IMR-90 (cell line): ENCODE measurements around the gene TRIM13. TPM values are rescaled to one million over a fixed set of nuclear protein-coding genes. Genes with fewer than 3 reads are reported as not detected.

Source experiments
- ATAC-seq: fragments of 200-7000 bp; cut with Tn5 transposase; 2 replicates; pipeline ENCODE4 v1.9.1; 2020; ENCODE audit warnings: low read depth, mild to moderate bottlenecking, moderate library complexity
- BruUV-seq: library from RNA; stranded (reverse); fragments of 400-500 nt; replicated peaks from 2 replicates; lab custom pipeline; 2021; lab: Mats Ljungman, UMichigan
- CTCF ChIA-PET: fragments of 300-600 bp; formaldehyde crosslinking; extraction: SDS; loops from one replicate; lab custom pipeline; 2021; ENCODE audit warnings: antibody characterized with exemption; lab: Yijun Ruan, JAX
- POLR2A ChIA-PET: fragments of 300-600 bp; sonication (Branson Sonifier 250); formaldehyde crosslinking; loops from one replicate; lab custom pipeline; 2022; ENCODE audit warnings: antibody characterized with exemption; ENCODE audit not compliant: unreplicated experiment; lab: Charles Lee
- DNase-seq: peaks from one replicate; pipeline ENCODE4 v3.0.0; 2013
- H2AFZ ChIP-seq: replicated peaks from 2 replicates; pipeline ENCODE3; 2013; ENCODE audit warnings: low read length, mild to moderate bottlenecking; ENCODE audit not compliant: poor library complexity
- H2AK5ac ChIP-seq: 2 replicates; pipeline ENCODE4 v1.6.1; 2013; ENCODE audit warnings: low read depth, low read length, inconsistent platforms
- H2AK9ac ChIP-seq: replicated peaks from 2 replicates; pipeline ENCODE3; 2013; ENCODE audit warnings: mild to moderate bottlenecking, low read depth, low read length, moderate library complexity; ENCODE audit not compliant: poor library complexity
- H2BK120ac ChIP-seq: 2 replicates; pipeline ENCODE4 v1.6.1; 2013; ENCODE audit warnings: low read depth, low read length, inconsistent platforms
- H2BK15ac ChIP-seq: 3 replicates; pipeline ENCODE4 v1.6.1; 2013; ENCODE audit warnings: low read depth, low read length, inconsistent platforms
- H2BK20ac ChIP-seq: 2 replicates; pipeline ENCODE4 v1.6.1; 2013; ENCODE audit warnings: low read depth, mild to moderate bottlenecking, inconsistent platforms, low read length, moderate library complexity
- H2BK5ac ChIP-seq: 2 replicates; pipeline ENCODE4 v1.6.1; 2013; ENCODE audit warnings: mild to moderate bottlenecking, low read depth, low read length, inconsistent platforms; ENCODE audit not compliant: poor library complexity, severe bottlenecking
- H3K14ac ChIP-seq: replicated peaks from 2 replicates; pipeline ENCODE4 v1.6.1; 2013; ENCODE audit warnings: low read depth, low read length, inconsistent platforms
- H3K18ac ChIP-seq: 2 replicates; pipeline ENCODE4 v1.6.1; 2013; ENCODE audit warnings: low read depth, low read length, control low read depth
- H3K23ac ChIP-seq: 2 replicates; pipeline ENCODE4 v1.6.1; 2013; ENCODE audit warnings: low read depth, low read length, inconsistent platforms
- H3K27ac ChIP-seq: 2 replicates; pipeline ENCODE4 v1.5.1; 2013; ENCODE audit warnings: mild to moderate bottlenecking, control low read depth, low read length; ENCODE audit not compliant: insufficient read depth
- H3K27me3 ChIP-seq: 2 replicates; pipeline ENCODE4 v1.6.1; 2013; ENCODE audit warnings: low read length; ENCODE audit not compliant: control insufficient read depth, insufficient read depth
- H3K36me3 ChIP-seq: 2 replicates; pipeline ENCODE4 v1.6.1; 2013; ENCODE audit warnings: low read length, mixed read lengths; ENCODE audit not compliant: control insufficient read depth, insufficient read depth
- H3K4ac ChIP-seq: 2 replicates; pipeline ENCODE4 v1.6.1; 2013; ENCODE audit warnings: low read depth, low read length, inconsistent platforms
- H3K4me1 ChIP-seq: 2 replicates; pipeline ENCODE4 v1.6.1; 2013; ENCODE audit warnings: low read length, mixed read lengths; ENCODE audit not compliant: control insufficient read depth, insufficient read depth
- H3K4me2 ChIP-seq: 2 replicates; pipeline ENCODE4 v1.6.1; 2013; ENCODE audit warnings: low read depth, mild to moderate bottlenecking, control low read depth, low read length, moderate library complexity
- H3K4me3 ChIP-seq: 2 replicates; pipeline ENCODE4 v1.5.1; 2013; ENCODE audit warnings: low read depth, mild to moderate bottlenecking, control low read depth, low read length, moderate library complexity; ENCODE audit not compliant: insufficient read depth
- H3K56ac ChIP-seq: 2 replicates; pipeline ENCODE4 v1.6.1; 2013; ENCODE audit warnings: low read length, inconsistent platforms; ENCODE audit not compliant: insufficient read depth; ENCODE audit errors: extremely low read depth
- H3K79me1 ChIP-seq, 2 experiments: 2 replicates each; pipeline ENCODE4 v1.6.1; 2013; ENCODE audit warnings: low read length in 2 of 2, inconsistent platforms in 1 of 2, low read depth in 1 of 2
- H3K9ac ChIP-seq: 2 replicates; pipeline ENCODE4 v1.6.1; 2013; ENCODE audit warnings: low read depth, low read length, control low read depth
- H3K9me1 ChIP-seq: 2 replicates; pipeline ENCODE4 v1.6.1; 2013; ENCODE audit warnings: low read length, inconsistent platforms; ENCODE audit not compliant: insufficient read depth
- H3K9me3 ChIP-seq: 2 replicates; pipeline ENCODE4 v1.6.1; 2013; ENCODE audit warnings: low read length; ENCODE audit not compliant: control insufficient read depth, insufficient read depth
- H4K20me1 ChIP-seq: 2 replicates; pipeline ENCODE4 v1.6.1; 2013; ENCODE audit warnings: low read length, inconsistent platforms; ENCODE audit not compliant: insufficient read depth
- H4K5ac ChIP-seq: 2 replicates; pipeline ENCODE4 v1.6.1; 2013; ENCODE audit warnings: mild to moderate bottlenecking, low read depth, low read length, control low read depth
- H4K8ac ChIP-seq, 2 experiments: 2 replicates each; pipeline ENCODE4 v1.6.1; 2013; ENCODE audit warnings: low read depth in 2 of 2, low read length in 2 of 2, control low read depth in 1 of 2, inconsistent platforms in 1 of 2
- H4K91ac ChIP-seq: 2 replicates; pipeline ENCODE4 v1.6.1; 2013; ENCODE audit warnings: low read depth, low read length, inconsistent platforms; ENCODE audit not compliant: insufficient read depth
- CEBPB ChIP-seq: IDR thresholded peaks from 2 replicates; pipeline ENCODE4 v1.6.1; 2012; ENCODE audit warnings: low read depth, low read length, improper control_type of control experiment
- CHD1 ChIP-seq: IDR thresholded peaks from 2 replicates; pipeline ENCODE4 v1.6.1; 2012; ENCODE audit warnings: low read depth, low read length, improper control_type of control experiment
- CTCF ChIP-seq: conservative IDR thresholded peaks from 2 replicates; pipeline ENCODE4 v1.5.1; 2012; ENCODE audit warnings: mild to moderate bottlenecking, low read depth, low read length, improper control_type of control experiment
- ELK1 ChIP-seq: fragments of 150-350 bp; IDR thresholded peaks from 2 replicates; pipeline ENCODE4 v1.6.1; 2016; ENCODE audit warnings: low read depth, mild to moderate bottlenecking, low read length, moderate library complexity, borderline replicate concordance
- FOS ChIP-seq: fragments of 150-350 bp; IDR thresholded peaks from 2 replicates; pipeline ENCODE4 v1.6.1; 2016; ENCODE audit warnings: low read depth, low read length
- MAFK ChIP-seq: IDR thresholded peaks from 2 replicates; pipeline ENCODE4 v1.6.1; 2012; ENCODE audit warnings: low read depth, low read length, improper control_type of control experiment
- MAZ ChIP-seq: IDR thresholded peaks from 2 replicates; pipeline ENCODE4 v1.6.1; 2012; ENCODE audit warnings: low read depth, mild to moderate bottlenecking, low read length, improper control_type of control experiment, moderate library complexity, borderline replicate concordance
- MXI1 ChIP-seq: IDR thresholded peaks from 2 replicates; pipeline ENCODE4 v1.6.1; 2012; ENCODE audit warnings: low read depth, mild to moderate bottlenecking, low read length, moderate library complexity, borderline replicate concordance
- NFE2L2 ChIP-seq: fragments of 150-350 bp; IDR thresholded peaks from 2 replicates; pipeline ENCODE4 v1.6.1; 2016; ENCODE audit warnings: low read depth, mild to moderate bottlenecking, low read length
- POLR2A ChIP-seq: IDR thresholded peaks from 2 replicates; pipeline ENCODE4 v1.6.1; 2012; ENCODE audit warnings: mild to moderate bottlenecking, low read depth, low read length
- RAD21 ChIP-seq: IDR thresholded peaks from 2 replicates; pipeline ENCODE4 v1.6.1; 2012; ENCODE audit warnings: low read length, improper control_type of control experiment
- RFX5 ChIP-seq: IDR thresholded peaks from 2 replicates; pipeline ENCODE4 v1.8.0; 2012; ENCODE audit warnings: low read depth, mild to moderate bottlenecking, low read length, moderate library complexity
- USF2 ChIP-seq: fragments of 150-350 bp; IDR thresholded peaks from 2 replicates; pipeline ENCODE4 v1.6.1; 2017; ENCODE audit warnings: mild to moderate bottlenecking, antibody characterized with exemption, low read length, low read depth
- WGBS, 2 experiments: methylation state at CpG; one replicate each; pipeline versions ENCODE4 v1.1.5 to v1.1.7; 2013; ENCODE audit warnings: missing lambda C conversion rate in 2 of 2; ENCODE audit not compliant: insufficient read length in 1 of 2; ENCODE audit errors: extremely low coverage in 2 of 2; 5-methylcytosine and 5-hydroxymethylcytosine counted together
- dilution Hi-C: fragments of 300-500 bp; cut with HindIII; formaldehyde crosslinking; loops from one replicate; pipeline ENCODE4 v1.14.3; 2018; ENCODE audit warnings: low sequenced_read_pairs; ENCODE audit not compliant: unreplicated experiment
- in situ Hi-C: fragments of 300-500 bp; cut with MboI; formaldehyde crosslinking; loops from 3 replicates; pipeline ENCODE4 v1.14.3; 2019; ENCODE audit warnings: low sequenced_read_pairs, inconsistent platforms, mixed read lengths
- intact Hi-C: fragments of 100-400 bp; cut with micrococcal nuclease; formaldehyde crosslinking; loops from 2 replicates; pipeline ENCODE4 v1.10.0; 2022
- polyA plus RNA-seq, 3 experiments: library from polyadenylated mRNA; depleted of rRNA; stranded (reverse); fragments of >200 nt; gene quantifications; 2 replicates each; pipeline ENCODE4 v1.2.3, GENCODE V29; 2012; ENCODE audit warnings: low replicate concordance in 1 of 3
- total RNA-seq: library from RNA; depleted of rRNA; stranded (reverse); fragments of >200 nt; gene quantifications from 2 replicates; pipeline ENCODE4 v1.2.3, GENCODE V29; 2012

The TRIM13 gene
- total and polyA plus RNA-seq, 2 of the 4 experiments (the other 2 are of a cell fraction) = 12.0 to 20.1 TPM

- WGBS, 2 experiments = no CpG with 5 or more reads among the region's 1 CpG
- dilution Hi-C loops = no loop called here
- BruUV-seq = no TSS peak
Measured at GRCh38 chr13:50053844-50054243, 57.0 kb downstream of the TRIM13 start.

More at GRCh38 chr13:50053844-50054243, 57.0 kb downstream of the TRIM13 start:
- H3K4ac ChIP-seq = no peak overlapping the region
- H2BK20ac ChIP-seq = no peak overlapping the region
- no peak overlapping the region for H3K23ac ChIP-seq
- H4K8ac ChIP-seq = no peak overlapping the region
- H3K79me1 ChIP-seq = peaks cover 35 to 46% of the 10 kb centered on the region in 2 experiments
- ChIA-PET CTCF (no interaction called here), POLR2A (no interaction called here)
- H3K9me1 ChIP-seq = peaks cover 4% of the 10 kb centered on the region; the same call in 1 of the 2 replicates
- H3K27ac ChIP-seq = no peak overlapping the region
- TF ChIP-seq POLR2A (no peak), RAD21 (no peak), FOS (no peak), ELK1 (no peak), CTCF (no peak), MAFK (no peak), CEBPB (no peak), USF2 (no peak), RFX5 (no peak), MAZ (no peak), NFE2L2 (no peak), MXI1 (no peak), CHD1 (no peak)
- H4K91ac ChIP-seq = no peak overlapping the region
- peaks cover 5% of the 10 kb centered on the region; the same call in 1 of the 2 replicates for H4K20me1 ChIP-seq
- H3K4me1 ChIP-seq = no peaks in the 10 kb centered on the region
- no peak overlapping the region for H3K4me3 ChIP-seq
- H3K56ac ChIP-seq = no peak overlapping the region
- no peaks in the 10 kb centered on the region for H3K9me3 ChIP-seq
- H2AFZ ChIP-seq = no peak overlapping the region
- intact Hi-C loops (no loop called here), in situ Hi-C loops (no loop called here)
- H2AK5ac ChIP-seq = no peak overlapping the region
- H2BK120ac ChIP-seq = no peak overlapping the region
- no peak overlapping the region for H3K18ac ChIP-seq
- no peak for ATAC-seq
- no peak overlapping the region for H3K4me2 ChIP-seq
- H4K5ac ChIP-seq = no peak overlapping the region
- no peaks in the 10 kb centered on the region for H3K27me3 ChIP-seq
- H2BK15ac ChIP-seq = no peak overlapping the region
- DNase-seq = no peak
- H2AK9ac ChIP-seq = no peak overlapping the region
- no peak overlapping the region for H3K9ac ChIP-seq
- H2BK5ac ChIP-seq = no peak overlapping the region
- H3K36me3 ChIP-seq = peaks cover 9% of the 10 kb centered on the region
- H3K14ac ChIP-seq = no peak overlapping the region
